Measurements from ENCODE around the gene LRRC8D. TPM values are rescaled to one million over a fixed set of nuclear protein-coding genes. Genes with fewer than 3 reads are reported as not detected.

Gene LRRC8D
- total RNA-seq, 2 donors from 2014 or later, result 23.8 to 33.8 TPM

DNA sequence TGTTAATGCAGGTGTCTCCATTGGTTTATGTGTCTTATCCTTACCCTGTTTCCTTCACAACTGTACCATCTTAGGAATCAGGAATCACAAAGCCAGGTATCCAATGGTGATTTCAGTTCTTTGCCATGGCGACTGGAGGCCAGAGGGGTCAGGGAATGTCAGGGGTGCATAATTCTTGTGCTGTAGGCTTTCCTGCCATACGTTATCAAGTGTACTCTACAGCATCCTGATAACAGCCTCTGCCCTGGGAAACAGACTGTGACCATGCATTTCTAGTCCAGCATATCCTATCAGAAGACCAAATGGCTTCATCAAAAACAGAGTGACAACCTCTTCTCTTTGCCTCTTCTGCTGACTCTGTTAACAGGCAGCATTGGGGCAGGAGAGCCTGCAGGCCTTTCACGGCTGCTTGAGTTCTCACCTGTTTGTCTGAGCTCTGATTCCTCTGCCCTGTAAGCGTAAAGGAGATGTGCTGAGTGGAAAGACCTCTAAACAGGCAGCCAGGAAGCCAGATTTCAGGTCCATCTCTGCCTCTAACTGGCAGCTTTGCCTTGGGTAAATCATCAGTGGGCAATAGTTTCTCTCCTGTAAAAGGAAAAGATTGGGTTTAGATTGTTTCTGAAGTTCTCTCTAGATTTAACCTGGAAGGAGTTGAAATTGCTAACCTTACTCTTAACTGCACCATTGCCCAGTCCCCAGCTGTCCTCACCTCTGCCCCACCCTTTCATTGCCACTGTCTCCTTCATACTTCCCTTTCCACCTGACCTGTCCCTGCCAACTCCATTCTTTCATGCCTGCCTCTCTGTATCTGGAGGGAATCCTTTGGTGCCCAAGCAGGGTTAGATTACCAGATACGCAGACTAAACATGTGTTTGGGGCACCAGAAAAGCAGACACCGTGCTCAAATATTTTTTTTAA, 80.2 kb downstream of the LRRC8D start:
- H3K36me3 Mint-ChIP-seq (ENCODE audit: low read depth), result no peaks in the 10 kb centered on the region
- Histone ChIP-seq H3K4me1 (ENCODE audit: control insufficient read depth, insufficient read depth, low read length) (peaks cover 9% of the 10 kb centered on the region), H3K27ac (ENCODE audit: low read depth, low read length) (no peak overlapping the region), H3K4me3 (ENCODE audit: low read length) (no peak overlapping the region), H3K9me3 (ENCODE audit: control insufficient read depth, low read length) (no peaks in the 10 kb centered on the region), H3K27me3 (ENCODE audit: control insufficient read depth, insufficient read depth, low read length, poor library complexity, severe bottlenecking) (no peaks in the 10 kb centered on the region), H3K36me3 (ENCODE audit: control insufficient read depth, insufficient read depth, low read length) (no peaks in the 10 kb centered on the region), H3K9ac (ENCODE audit: extremely low read depth, low read length, poor library complexity, severe bottlenecking) (no peak overlapping the region)
- H3K27ac Mint-ChIP-seq, result peak overlapping the region; percentile 50
- H3K9me3 Mint-ChIP-seq, result no peaks in the 10 kb centered on the region
- no peaks in the 10 kb centered on the region for H3K27me3 Mint-ChIP-seq (ENCODE audit: insufficient read depth)
- TF ChIP-seq, protein P1, sequence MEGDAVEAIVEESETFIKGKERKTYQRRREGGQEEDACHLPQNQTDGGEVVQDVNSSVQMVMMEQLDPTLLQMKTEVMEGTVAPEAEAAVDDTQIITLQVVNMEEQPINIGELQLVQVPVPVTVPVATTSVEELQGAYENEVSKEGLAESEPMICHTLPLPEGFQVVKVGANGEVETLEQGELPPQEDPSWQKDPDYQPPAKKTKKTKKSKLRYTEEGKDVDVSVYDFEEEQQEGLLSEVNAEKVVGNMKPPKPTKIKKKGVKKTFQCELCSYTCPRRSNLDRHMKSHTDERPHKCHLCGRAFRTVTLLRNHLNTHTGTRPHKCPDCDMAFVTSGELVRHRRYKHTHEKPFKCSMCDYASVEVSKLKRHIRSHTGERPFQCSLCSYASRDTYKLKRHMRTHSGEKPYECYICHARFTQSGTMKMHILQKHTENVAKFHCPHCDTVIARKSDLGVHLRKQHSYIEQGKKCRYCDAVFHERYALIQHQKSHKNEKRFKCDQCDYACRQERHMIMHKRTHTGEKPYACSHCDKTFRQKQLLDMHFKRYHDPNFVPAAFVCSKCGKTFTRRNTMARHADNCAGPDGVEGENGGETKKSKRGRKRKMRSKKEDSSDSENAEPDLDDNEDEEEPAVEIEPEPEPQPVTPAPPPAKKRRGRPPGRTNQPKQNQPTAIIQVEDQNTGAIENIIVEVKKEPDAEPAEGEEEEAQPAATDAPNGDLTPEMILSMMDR (conservative IDR thresholded peaks at IDR 0.05), result no peak
- peaks cover 34% of the 10 kb centered on the region for H3K4me1 Mint-ChIP-seq
- WGBS, 2 experiments (ENCODE audit: insufficient coverage in 1 of 2, insufficient read length in 1 of 2), result 86 to 91% methylated on average over 5 to 6 of the region's 6 CpGs
- DNase-seq, result no peak
- H3K4me3 Mint-ChIP-seq, result no peak overlapping the region

DNA sequence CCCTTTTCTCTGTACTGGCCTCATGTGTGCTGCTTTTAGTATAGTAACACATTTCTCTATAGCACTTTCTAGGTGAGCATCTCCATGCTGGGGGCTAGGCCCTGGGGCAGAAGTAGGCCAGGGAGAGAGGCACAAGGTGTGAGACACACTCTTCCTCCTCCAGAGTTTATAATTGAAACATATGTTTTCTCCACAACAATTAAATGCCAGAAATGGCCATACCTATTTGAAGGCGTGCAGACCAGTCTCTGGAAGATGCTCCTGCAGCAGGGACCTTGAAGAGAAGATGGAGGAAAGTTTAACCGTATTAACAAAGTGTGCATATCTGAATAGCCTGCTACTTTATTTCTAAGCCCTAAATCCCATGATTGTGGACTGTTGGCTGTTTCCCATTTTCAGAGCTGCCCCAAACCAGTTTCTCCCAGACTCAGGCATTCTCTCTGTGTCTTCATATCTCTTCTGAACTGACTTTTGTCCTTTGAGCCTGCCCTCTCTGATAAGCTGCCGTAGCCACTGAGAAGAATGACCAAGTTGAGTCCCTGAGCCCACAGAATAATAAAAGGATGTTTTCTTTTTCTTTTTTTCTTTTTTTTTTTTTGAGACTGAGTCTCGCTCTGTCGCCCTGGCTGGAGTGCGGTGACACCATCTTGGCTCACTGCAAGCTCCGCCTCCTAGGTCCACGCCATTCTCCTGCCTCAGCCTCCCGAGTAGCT, 81.3 kb downstream of the LRRC8D start:
- Histone ChIP-seq H3K27me3 (ENCODE audit: control insufficient read depth, insufficient read depth, low read length, poor library complexity, severe bottlenecking) (no peaks in the 10 kb centered on the region), H3K4me3 (ENCODE audit: low read length) (no peak overlapping the region), H3K9me3 (ENCODE audit: control insufficient read depth, low read length) (no peaks in the 10 kb centered on the region), H3K27ac (ENCODE audit: low read depth, low read length) (no peak overlapping the region), H3K4me1 (ENCODE audit: control insufficient read depth, insufficient read depth, low read length) (peaks cover 9% of the 10 kb centered on the region), H3K36me3 (ENCODE audit: control insufficient read depth, insufficient read depth, low read length) (no peaks in the 10 kb centered on the region), H3K9ac (ENCODE audit: extremely low read depth, low read length, poor library complexity, severe bottlenecking) (no peak overlapping the region)
- no peaks in the 10 kb centered on the region for H3K9me3 Mint-ChIP-seq
- H3K27ac Mint-ChIP-seq, result no peak overlapping the region
- H3K27me3 Mint-ChIP-seq (ENCODE audit: insufficient read depth), result no peaks in the 10 kb centered on the region
- H3K4me1 Mint-ChIP-seq, result peaks cover 39% of the 10 kb centered on the region
- no peaks in the 10 kb centered on the region for H3K36me3 Mint-ChIP-seq (ENCODE audit: low read depth)
- no peak overlapping the region for H3K4me3 Mint-ChIP-seq
- TF ChIP-seq, protein P1 (conservative IDR thresholded peaks at IDR 0.05), result no peak
- WGBS, 2 experiments (ENCODE audit: insufficient coverage in 1 of 2, insufficient read length in 1 of 2), result 86 to 93% methylated on average over 1 to 9 of the region's 9 CpGs
- DNase-seq, result no peak

DNA sequence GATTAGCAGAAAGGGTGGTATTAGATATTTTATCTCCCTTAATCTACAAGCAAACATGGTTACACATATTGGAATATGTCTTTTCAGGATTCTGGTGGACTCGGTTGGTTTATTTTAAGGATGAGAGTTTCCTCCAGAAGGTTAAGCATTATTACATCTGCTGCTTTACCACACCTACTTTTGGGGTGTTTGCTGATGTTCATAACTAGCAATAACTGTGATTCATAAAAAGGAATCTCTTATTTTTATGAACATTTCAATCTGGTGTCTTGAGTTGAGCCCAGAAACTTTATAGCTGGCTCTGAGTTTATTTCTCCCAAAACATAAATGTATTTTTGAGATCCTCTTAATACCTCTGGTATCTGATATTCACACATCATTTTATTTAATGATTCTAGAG, 82.7 kb downstream of the LRRC8D start:
- peaks cover 9% of the 10 kb centered on the region for H3K4me1 ChIP-seq (ENCODE audit: control insufficient read depth, insufficient read depth, low read length)
- no peaks in the 10 kb centered on the region for H3K9me3 ChIP-seq (ENCODE audit: control insufficient read depth, low read length)
- no peaks in the 10 kb centered on the region for H3K36me3 ChIP-seq (ENCODE audit: control insufficient read depth, insufficient read depth, low read length)
- Mint-ChIP-seq H3K27me3 (ENCODE audit: insufficient read depth) (no peaks in the 10 kb centered on the region), H3K9me3 (no peaks in the 10 kb centered on the region), H3K4me3 (no peak overlapping the region), H3K4me1 (peaks cover 43% of the 10 kb centered on the region), H3K36me3 (ENCODE audit: low read depth) (no peaks in the 10 kb centered on the region), H3K27ac (peak overlapping the region; percentile 58)
- WGBS, 2 experiments (ENCODE audit: insufficient coverage in 1 of 2, insufficient read length in 1 of 2), result 100% methylated on average over 1 of the region's 1 CpG; no CpG with 5 or more reads in 1 of the 2 experiments
- TF ChIP-seq, protein P1 (conservative IDR thresholded peaks at IDR 0.05), result no peak
- no peak overlapping the region for H3K9ac ChIP-seq (ENCODE audit: extremely low read depth, low read length, poor library complexity, severe bottlenecking)
- DNase-seq, result no peak
- H3K27ac ChIP-seq (ENCODE audit: low read depth, low read length), result no peak overlapping the region
- H3K27me3 ChIP-seq (ENCODE audit: control insufficient read depth, insufficient read depth, low read length, poor library complexity, severe bottlenecking), result no peaks in the 10 kb centered on the region
- no peak overlapping the region for H3K4me3 ChIP-seq (ENCODE audit: low read length)
